ENCODE measurements around the gene MN1. TPM values are rescaled to one million over a fixed set of nuclear protein-coding genes. Genes with fewer than 3 reads are reported as not detected.

Gene MN1
- total RNA-seq, 1 donor from 2014 or later, result 0.07 TPM

GRCh38 chr22:27723708-27724107 lies 77.8 kb downstream of the MN1 start:
- no peak for ATAC-seq (ENCODE audit: low read depth)
- intact Hi-C loops (cut with micrococcal nuclease), result no loop called here

GRCh38 chr22:27723158-27723557 lies 78.4 kb downstream of the MN1 start:
- DNase-seq (no peak), ATAC-seq (ENCODE audit: low read depth) (no peak)
- H3K36me3 Mint-ChIP-seq (ENCODE audit: low read depth), result no peaks in the 10 kb centered on the region
- no peaks in the 10 kb centered on the region for H3K9me3 Mint-ChIP-seq
- no peak overlapping the region for H3K4me3 Mint-ChIP-seq
- ChIA-PET POLR2A (no interaction called here), CTCF (no interaction called here)
- H3K4me1 Mint-ChIP-seq, result no peaks in the 10 kb centered on the region
- peaks cover 3% of the 10 kb centered on the region for H3K27me3 Mint-ChIP-seq
- intact Hi-C loops (cut with micrococcal nuclease), result no loop called here
- H3K27ac Mint-ChIP-seq, result no peak overlapping the region
- TF ChIP-seq CTCF (IDR thresholded peaks at IDR 0.05), result no peak

More at GRCh38 chr22:27723708-27724107, 77.8 kb downstream of the MN1 start:
- ChIA-PET CTCF (no interaction called here), POLR2A (no interaction called here)
- Mint-ChIP-seq H3K4me1 (no peaks in the 10 kb centered on the region), H3K4me3 (no peak overlapping the region), H3K27me3 (peaks cover 3% of the 10 kb centered on the region), H3K36me3 (ENCODE audit: low read depth) (no peaks in the 10 kb centered on the region), H3K27ac (no peak overlapping the region), H3K9me3 (no peaks in the 10 kb centered on the region)
- TF ChIP-seq CTCF (IDR thresholded peaks at IDR 0.05), result no peak
- DNase-seq, result no peak

GRCh38 chr22:27720860-27721259 lies 80.7 kb downstream of the MN1 start:
- H3K9me3 Mint-ChIP-seq, result peaks cover 3% of the 10 kb centered on the region
- no peak overlapping the region for H3K4me3 Mint-ChIP-seq
- no peaks in the 10 kb centered on the region for H3K4me1 Mint-ChIP-seq
- no peak overlapping the region for H3K27ac Mint-ChIP-seq
- DNase-seq (no peak), ATAC-seq (ENCODE audit: low read depth) (no peak)
- no peak for TF ChIP-seq CTCF (IDR thresholded peaks at IDR 0.05)
- ChIA-PET CTCF (no interaction called here), POLR2A (no interaction called here)
- intact Hi-C loops (cut with micrococcal nuclease), result no loop called here
- no peaks in the 10 kb centered on the region for H3K36me3 Mint-ChIP-seq (ENCODE audit: low read depth)
- H3K27me3 Mint-ChIP-seq, result peaks cover 5% of the 10 kb centered on the region

- peaks cover 5% of the 10 kb centered on the region for H3K27me3 Mint-ChIP-seq
Observed at GRCh38 chr22:27719535-27720227, 81.9 kb downstream of the MN1 start.

GRCh38 chr22:27719036-27719347 lies 82.6 kb downstream of the MN1 start:
- Mint-ChIP-seq H3K36me3 (ENCODE audit: low read depth) (no peaks in the 10 kb centered on the region), H3K4me3 (no peak overlapping the region), H3K9me3 (peaks cover 3% of the 10 kb centered on the region), H3K27ac (no peak overlapping the region), H3K27me3 (peaks cover 5% of the 10 kb centered on the region), H3K4me1 (no peaks in the 10 kb centered on the region)
- DNase-seq (no peak), ATAC-seq (ENCODE audit: low read depth) (no peak)
- no peak for TF ChIP-seq CTCF (IDR thresholded peaks at IDR 0.05)
- intact Hi-C loops (cut with micrococcal nuclease), result no loop called here
- CTCF ChIA-PET, result no interaction called here
- POLR2A ChIA-PET, result no interaction called here

More at GRCh38 chr22:27719535-27720227, 81.9 kb downstream of the MN1 start:
- H3K27ac Mint-ChIP-seq, result no peak overlapping the region
- H3K4me3 Mint-ChIP-seq, result no peak overlapping the region
- H3K4me1 Mint-ChIP-seq, result no peaks in the 10 kb centered on the region
- H3K9me3 Mint-ChIP-seq, result peaks cover 3% of the 10 kb centered on the region
- DNase-seq (no peak), ATAC-seq (ENCODE audit: low read depth) (no peak)
- H3K36me3 Mint-ChIP-seq (ENCODE audit: low read depth), result no peaks in the 10 kb centered on the region
- intact Hi-C loops (cut with micrococcal nuclease), result no loop called here
- no peak for TF ChIP-seq CTCF (IDR thresholded peaks at IDR 0.05)
- CTCF ChIA-PET, result no interaction called here
- POLR2A ChIA-PET, result no interaction called here

Data from activated B cell treated with CpG ODN at 0.5 μM for 24 hours (primary cell).